Neural crest cell (in vitro differentiated cells): ENCODE measurements around the gene SLX4IP. TPM values are rescaled to one million over a fixed set of nuclear protein-coding genes. Genes with fewer than 3 reads are reported as not detected.

Experiments
- DNase-seq: peaks from one replicate; pipeline ENCODE4 v3.0.0; 2021; ENCODE audit warnings: low read depth, mixed read lengths, low spot score
- H3K27ac Mint-ChIP-seq: one replicate; pipeline ENCODE4 v1.8.0; 2021; ENCODE audit warnings: mild to moderate bottlenecking, mixed read lengths; ENCODE audit not compliant: unreplicated experiment
- H3K27me3 Mint-ChIP-seq: 2 replicates; pipeline ENCODE4 v1.8.0; 2021; ENCODE audit warnings: low read depth, mild to moderate bottlenecking, mixed read lengths
- H3K36me3 Mint-ChIP-seq: 2 replicates; pipeline ENCODE4 v1.8.0; 2021; ENCODE audit warnings: low read depth, mild to moderate bottlenecking, mixed read lengths
- H3K4me1 Mint-ChIP-seq: 2 replicates; pipeline ENCODE4 v1.8.0; 2021; ENCODE audit warnings: mixed read lengths
- H3K4me3 Mint-ChIP-seq: one replicate; pipeline ENCODE4 v1.8.0; 2021; ENCODE audit warnings: mild to moderate bottlenecking, mixed read lengths
- H3K9me3 Mint-ChIP-seq: 2 replicates; pipeline ENCODE4 v1.8.0; 2021; ENCODE audit warnings: mixed read lengths
- CTCF ChIP-seq: fragments of 200-600 bp; sonication (generic); conservative IDR thresholded peaks from 2 replicates; pipeline ENCODE4 v1.5.0; 2021; ENCODE audit warnings: antibody characterized with exemption, mild to moderate bottlenecking
- total RNA-seq: library from RNA; stranded (reverse); gene quantifications from 2 replicates; pipeline ENCODE4 v1.2.1, GENCODE V29; 2021

SLX4IP gene
- total RNA-seq, 1 donor from 2014 or later, result 8.5 TPM

- no peaks in the 10 kb centered on the region for H3K27me3 Mint-ChIP-seq
- H3K4me3 Mint-ChIP-seq, result no peak overlapping the region
- peaks cover 54% of the 10 kb centered on the region for H3K36me3 Mint-ChIP-seq
- H3K9me3 Mint-ChIP-seq, result no peaks in the 10 kb centered on the region
- H3K27ac Mint-ChIP-seq, result no peak overlapping the region
- peaks cover 67% of the 10 kb centered on the region for H3K4me1 Mint-ChIP-seq
- TF ChIP-seq CTCF, result no peak
- no peak for DNase-seq
Measured at GRCh38 chr20:10658051-10658823, 223.1 kb downstream of the SLX4IP start.

- no peaks in the 10 kb centered on the region for H3K9me3 Mint-ChIP-seq
- TF ChIP-seq CTCF, result no peak
- H3K4me3 Mint-ChIP-seq, result no peak overlapping the region
- no peak for DNase-seq
- H3K27me3 Mint-ChIP-seq, result no peaks in the 10 kb centered on the region
- peaks cover 57% of the 10 kb centered on the region for H3K36me3 Mint-ChIP-seq
- H3K27ac Mint-ChIP-seq, result no peak overlapping the region
- H3K4me1 Mint-ChIP-seq, result peaks cover 64% of the 10 kb centered on the region
Measured at GRCh38 chr20:10658876-10659632, 223.9 kb downstream of the SLX4IP start.

GRCh38 chr20:10659651-10660601 lies 224.8 kb downstream of the SLX4IP start:
- no peak for TF ChIP-seq CTCF
- Mint-ChIP-seq H3K36me3 (peaks cover 52% of the 10 kb centered on the region), H3K27ac (no peak overlapping the region), H3K4me3 (no peak overlapping the region), H3K4me1 (peaks cover 64% of the 10 kb centered on the region), H3K9me3 (no peaks in the 10 kb centered on the region), H3K27me3 (no peaks in the 10 kb centered on the region)
- DNase-seq, result no peak

GRCh38 chr20:10660661-10661060 lies 225.6 kb downstream of the SLX4IP start:
- no peak overlapping the region for H3K27ac Mint-ChIP-seq
- no peaks in the 10 kb centered on the region for H3K27me3 Mint-ChIP-seq
- DNase-seq, result no peak
- TF ChIP-seq CTCF, result no peak
- H3K4me1 Mint-ChIP-seq, result peaks cover 64% of the 10 kb centered on the region
- H3K9me3 Mint-ChIP-seq, result no peaks in the 10 kb centered on the region
- H3K36me3 Mint-ChIP-seq, result peaks cover 50% of the 10 kb centered on the region
- no peak overlapping the region for H3K4me3 Mint-ChIP-seq

- H3K9me3 Mint-ChIP-seq, result no peaks in the 10 kb centered on the region
- peak overlapping the region; percentile 36 for H3K27ac Mint-ChIP-seq
- peaks cover 49% of the 10 kb centered on the region for H3K36me3 Mint-ChIP-seq
- peaks cover 64% of the 10 kb centered on the region for H3K4me1 Mint-ChIP-seq
- H3K27me3 Mint-ChIP-seq, result no peaks in the 10 kb centered on the region
- no peak overlapping the region for H3K4me3 Mint-ChIP-seq
- no peak for DNase-seq
- no peak for TF ChIP-seq CTCF
Measured at GRCh38 chr20:10661261-10661660, 226.2 kb downstream of the SLX4IP start.
